Upper lobe of right lung (tissue), 1 donor: ENCODE data around the gene YOD1. TPM values are rescaled to one million over a fixed set of nuclear protein-coding genes. Genes with fewer than 3 reads are reported as not detected.
A peak's percentile ranks its signal among the peaks of the same experiment; 100 is the strongest.

Source experiments
- ATAC-seq: fragments of 200-7000 bp; cut with Tn5 transposase; one replicate; pipeline ENCODE4 v1.9.1; 2020; ENCODE audit warnings: mild to moderate bottlenecking, moderate library complexity
- DNase-seq: peaks from one replicate; pipeline ENCODE4 v3.0.0-alpha.2; 2020
- H3K27ac ChIP-seq: fragments of 200-600 bp; one replicate; pipeline ENCODE4 v1.8.0; 2022
- H3K27me3 ChIP-seq: fragments of 200-600 bp; one replicate; pipeline ENCODE4 v1.8.0; 2022; ENCODE audit warnings: mild to moderate bottlenecking
- H3K36me3 ChIP-seq: fragments of 200-600 bp; one replicate; pipeline ENCODE4 v1.8.0; 2022
- H3K4me1 ChIP-seq: fragments of 200-600 bp; one replicate; pipeline ENCODE4 v1.8.0; 2022
- H3K4me3 ChIP-seq: fragments of 200-600 bp; one replicate; pipeline ENCODE4 v1.8.0; 2022; ENCODE audit warnings: mild to moderate bottlenecking
- H3K9me3 ChIP-seq: fragments of 200-600 bp; one replicate; pipeline ENCODE4 v1.8.0; 2022
- CTCF ChIP-seq: fragments of 200-600 bp; IDR thresholded peaks from one replicate; pipeline ENCODE4 v1.8.0; 2022; ENCODE audit warnings: antibody characterized with exemption
- intact Hi-C: fragments of 100-400 bp; cut with DNase I; formaldehyde crosslinking; loops from one replicate; pipeline ENCODE4 v1.11.0; 2022
- total RNA-seq: library from RNA; stranded (reverse); fragmentation: NEBNext Ultra II Directional; extraction: Animal tissue kit (Norgen Biotek cat#: 25700); gene quantifications from one replicate; pipeline ENCODE4 v1.2.1, GENCODE V29; 2021
- donor health status: DM: no; HTN: yes; CAD: no; lungs with severe emphysema.

Gene YOD1
- total RNA-seq, 1 donor from 2014 or later: 7.0 TPM

- no peak for TF ChIP-seq CTCF
- DNase-seq (no peak), ATAC-seq (no peak)
- Histone ChIP-seq H3K9me3 (no peaks in the 10 kb centered on the region), H3K4me3 (no peak overlapping the region), H3K36me3 (no peaks in the 10 kb centered on the region), H3K27ac (no peak overlapping the region), H3K4me1 (peaks cover 6% of the 10 kb centered on the region), H3K27me3 (peaks cover 5% of the 10 kb centered on the region)
- intact Hi-C loops: no loop called here
These were observed 15.0 kb downstream of the YOD1 start for GRCh38 chr1:207035877-207036551.

- Histone ChIP-seq H3K4me3 (no peak overlapping the region), H3K27me3 (peaks cover 5% of the 10 kb centered on the region), H3K36me3 (no peaks in the 10 kb centered on the region), H3K27ac (no peak overlapping the region), H3K9me3 (no peaks in the 10 kb centered on the region), H3K4me1 (peaks cover 6% of the 10 kb centered on the region)
- ATAC-seq: no peak
- intact Hi-C loops: no loop called here
- DNase-seq: no peak
- no peak for TF ChIP-seq CTCF
These were observed 16.0 kb downstream of the YOD1 start for GRCh38 chr1:207034998-207035397.

- no peak for TF ChIP-seq CTCF
- no peak overlapping the region for H3K4me3 ChIP-seq
- no peaks in the 10 kb centered on the region for H3K36me3 ChIP-seq
- H3K4me1 ChIP-seq: peaks cover 2% of the 10 kb centered on the region
- H3K9me3 ChIP-seq: no peaks in the 10 kb centered on the region
- no peak for DNase-seq
- no peak overlapping the region for H3K27ac ChIP-seq
- intact Hi-C loops: no loop called here
- ATAC-seq: no peak
- peaks cover 5% of the 10 kb centered on the region for H3K27me3 ChIP-seq
These were observed 16.8 kb downstream of the YOD1 start for GRCh38 chr1:207034208-207034607.

- H3K27me3 ChIP-seq: peaks cover 5% of the 10 kb centered on the region
- H3K4me3 ChIP-seq: no peak overlapping the region
- intact Hi-C loops: no loop called here
- no peak for TF ChIP-seq CTCF
- no peak overlapping the region for H3K27ac ChIP-seq
- DNase-seq: no peak
- no peaks in the 10 kb centered on the region for H3K4me1 ChIP-seq
- H3K9me3 ChIP-seq: no peaks in the 10 kb centered on the region
- H3K36me3 ChIP-seq: no peaks in the 10 kb centered on the region
- ATAC-seq: no peak
These were observed 17.7 kb downstream of the YOD1 start for GRCh38 chr1:207033302-207033701.

GRCh38 chr1:207032528-207033017 is 18.4 kb downstream of the YOD1 start, which contains the start of gene C1orf116:
Gene C1orf116, minus strand, starts transcription at chr1:207032756. Its CDS starts 5,158 bp downstream, at chr1:207027598.
- intact Hi-C loops: no loop called here
- peak; percentile 79 for DNase-seq

More at GRCh38 chr1:207032528-207033017, 18.4 kb downstream of the YOD1 start, which contains the start of gene C1orf116:
- Histone ChIP-seq H3K27me3 (peaks cover 5% of the 10 kb centered on the region), H3K4me3 (peak within 1 kb of the TSS; percentile 47), H3K27ac (peak within 1 kb of the TSS; percentile 81), H3K36me3 (no peaks in the 10 kb centered on the region), H3K4me1 (no peaks in the 10 kb centered on the region), H3K9me3 (no peaks in the 10 kb centered on the region)
- ATAC-seq: peak; percentile 94
- TF ChIP-seq CTCF: no peak
